ENCODE measurements around the gene SAP130.

The SAP130 gene

DNA sequence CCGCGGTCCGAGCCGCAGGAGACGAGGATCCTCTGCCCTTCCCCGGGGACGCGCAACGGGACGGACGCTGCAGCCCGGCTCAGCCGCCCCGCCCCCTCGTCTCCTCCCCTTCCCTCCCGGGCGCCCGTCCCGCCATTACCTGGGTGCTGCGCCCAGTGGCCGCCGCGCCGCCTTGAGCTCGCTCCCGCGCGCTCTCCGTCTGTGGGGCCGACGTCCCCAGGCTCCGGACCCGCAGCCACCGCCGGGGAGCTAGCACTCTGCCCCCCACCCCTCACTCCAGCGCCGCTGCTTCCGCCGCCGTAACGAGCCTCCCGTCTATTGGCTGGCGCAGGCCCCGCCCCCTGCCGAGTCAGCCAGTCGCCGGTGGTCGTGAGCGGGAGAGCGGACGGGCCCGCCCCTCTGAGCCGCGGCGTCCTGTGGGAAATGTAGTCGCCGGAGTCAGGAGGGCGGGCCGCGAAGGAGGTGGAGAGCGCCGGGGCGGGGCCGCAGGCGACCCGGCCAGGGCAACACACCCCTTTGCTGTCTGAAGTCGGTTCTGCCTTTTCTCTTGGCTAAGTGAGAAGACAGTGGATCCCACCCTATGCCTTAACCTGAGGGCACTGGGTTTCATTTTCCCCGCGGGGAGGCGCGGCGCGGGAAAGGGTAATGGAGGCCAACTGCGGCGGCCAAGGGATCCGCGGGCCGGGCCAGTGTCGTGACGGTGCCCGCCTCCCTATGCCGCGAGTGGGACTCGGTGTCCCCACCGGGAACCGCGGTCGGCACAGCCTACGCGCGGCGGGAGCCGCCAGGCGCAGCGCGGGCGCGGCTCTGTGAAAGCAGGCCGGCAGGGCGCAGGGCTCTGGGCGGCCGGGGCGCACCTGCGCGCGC is at the start of gene SAP130:
TSS of gene SAP130 (minus strand) at position 259 of the 867 bp plus-strand sequence. CDS start 1,767 bp downstream, outside the sequence.
- peak; percentile 96 for DNase-seq (ENCODE audit: low read depth in 2 of 2)

DNA sequence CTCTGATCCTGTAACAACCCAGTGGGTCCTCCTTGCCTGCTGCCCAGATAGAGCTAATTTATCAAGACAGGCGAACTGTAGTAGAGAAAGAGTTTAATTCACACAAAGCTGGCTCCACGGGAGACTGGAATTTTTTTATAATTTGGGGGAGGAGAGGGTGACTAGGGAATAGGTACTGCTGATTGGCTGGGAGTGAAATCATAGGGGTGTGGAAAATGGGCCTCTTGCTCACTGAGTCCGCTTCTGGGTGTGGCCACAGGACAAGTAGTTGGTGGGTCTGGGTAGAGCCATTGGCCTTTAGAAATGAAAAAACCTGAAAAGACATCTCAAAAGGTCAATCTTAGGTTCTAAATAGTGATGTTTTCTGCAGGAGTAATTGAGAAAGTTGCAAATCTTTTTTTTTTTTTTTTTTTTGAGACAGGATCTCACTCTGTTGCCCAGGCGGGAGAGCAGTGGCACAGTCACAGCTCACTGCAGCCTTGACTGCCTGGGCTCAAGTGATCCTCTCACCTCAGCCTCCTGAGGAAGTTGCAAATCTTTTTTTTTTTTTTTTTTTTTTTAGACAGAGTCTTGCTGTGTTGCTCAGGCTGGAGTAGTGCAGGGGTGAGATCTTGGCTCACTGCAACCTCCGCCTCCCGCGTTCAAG is 48.7 kb upstream of the SAP130 start:
- DNase-seq (ENCODE audit: low read depth in 2 of 2) = no peak

- no peak for DNase-seq (ENCODE audit: low read depth in 2 of 2)
Observed at GRCh38 chr2:128073278-128073677, 45.4 kb upstream of the SAP130 start.

DNA sequence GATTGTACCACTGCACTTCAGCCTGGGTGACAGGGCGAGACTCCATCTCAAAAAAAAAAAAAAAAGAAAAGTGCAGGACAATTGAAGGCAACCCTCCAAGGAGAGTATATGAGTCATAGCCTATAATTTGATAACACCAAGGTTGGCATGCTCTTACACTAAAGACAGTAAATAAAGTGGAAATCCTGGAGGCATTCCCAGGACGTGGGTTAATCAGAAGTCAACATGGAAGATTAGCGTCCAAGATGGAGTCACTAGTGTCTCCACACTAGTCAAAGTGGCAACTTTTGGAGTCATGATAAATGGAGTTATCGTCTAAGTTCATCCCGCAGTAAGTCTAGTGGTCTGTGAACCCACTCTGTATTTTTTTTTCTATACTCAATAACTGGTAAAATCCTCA is 41.9 kb upstream of the SAP130 start:
- DNase-seq (ENCODE audit: low read depth in 2 of 2) = no peak

DNA sequence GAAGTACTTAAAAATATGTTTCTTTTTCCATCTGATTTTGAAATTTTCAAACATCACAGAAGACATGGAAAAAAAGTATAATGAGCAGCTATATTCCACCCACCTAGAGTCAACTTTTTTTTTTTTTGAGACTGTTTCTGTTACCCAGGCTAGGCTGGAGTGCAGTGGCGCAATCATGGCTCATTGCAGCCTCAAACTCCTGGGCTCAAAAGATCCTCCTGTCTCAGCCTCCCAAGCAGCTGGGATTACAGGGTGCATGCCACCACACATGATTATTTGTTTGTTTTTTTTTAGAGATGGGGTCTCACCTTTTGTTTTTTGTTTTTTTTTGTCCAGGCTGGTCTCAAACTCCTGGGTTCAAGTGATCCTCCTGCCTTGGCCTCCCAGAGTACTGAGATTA is 36.5 kb upstream of the SAP130 start:
- DNase-seq (ENCODE audit: low read depth in 2 of 2) = no peak

GRCh38 chr2:128062571-128062970 is 34.7 kb upstream of the SAP130 start:
- no peak for DNase-seq (ENCODE audit: low read depth in 2 of 2)

- no peak for DNase-seq (ENCODE audit: low read depth in 2 of 2)
Observed at GRCh38 chr2:128058114-128058513, 30.3 kb upstream of the SAP130 start.

DNA sequence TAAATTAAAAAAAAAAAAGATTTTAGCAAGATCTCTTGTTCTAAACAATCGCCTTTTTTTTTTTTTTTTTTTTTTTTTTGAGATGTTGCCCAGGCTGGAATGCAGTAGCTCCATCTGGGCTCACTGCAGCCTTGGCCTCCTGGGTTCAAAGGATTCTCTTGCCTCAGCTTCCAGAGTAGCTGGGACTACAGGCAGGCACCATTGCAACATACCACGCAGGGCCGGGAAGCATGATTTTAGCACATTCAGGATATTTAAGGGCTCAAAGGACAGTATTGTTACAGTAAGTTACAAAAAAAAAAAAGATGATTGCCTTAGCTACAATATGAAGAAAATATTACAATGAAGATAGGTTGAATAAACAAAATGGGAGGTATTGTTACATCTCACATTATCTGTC is 29.5 kb upstream of the SAP130 start:
- DNase-seq (ENCODE audit: low read depth in 2 of 2) = no peak

DNA sequence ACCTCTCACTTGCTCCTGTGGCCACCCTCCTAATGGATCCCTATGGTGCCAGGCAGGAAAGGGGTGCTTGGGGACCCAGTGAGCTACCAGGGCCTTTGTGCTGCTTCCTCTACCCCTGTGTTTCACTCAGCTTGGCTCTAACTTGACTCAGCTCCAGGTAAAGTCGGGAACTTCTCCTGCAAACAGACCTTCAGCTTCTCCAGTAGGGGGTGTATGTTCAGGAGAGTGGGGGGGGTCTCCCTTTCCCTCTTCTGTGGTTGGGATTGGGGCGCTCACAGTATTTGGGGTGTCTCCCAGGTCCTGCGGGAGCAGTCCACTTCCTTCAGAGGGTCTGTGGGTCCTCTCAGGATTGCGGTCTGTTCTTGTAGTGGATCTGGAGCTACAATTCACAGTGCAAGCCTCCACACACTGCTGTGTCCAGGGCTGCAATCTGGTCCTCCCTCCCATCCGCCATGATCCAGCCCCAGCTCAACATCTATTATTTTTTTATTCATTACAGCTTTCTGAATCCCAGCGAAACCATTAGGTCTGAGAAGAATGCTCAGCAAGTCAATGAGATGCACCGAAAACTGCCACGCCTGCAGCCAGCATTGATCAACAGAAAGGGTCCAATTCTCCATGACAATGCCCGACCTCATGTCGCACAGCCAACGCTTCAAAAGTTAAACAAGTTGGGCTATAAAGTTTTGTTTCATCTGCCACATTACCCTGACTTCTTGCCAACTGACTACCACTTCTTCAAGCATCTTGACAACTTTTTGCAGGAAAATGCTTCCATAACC is 26.4 kb upstream of the SAP130 start:
- DNase-seq (ENCODE audit: low read depth in 2 of 2) = no peak

GRCh38 chr2:128053331-128053730 is 25.5 kb upstream of the SAP130 start:
- DNase-seq (ENCODE audit: low read depth in 2 of 2) = no peak

- no peak for DNase-seq (ENCODE audit: low read depth in 2 of 2)
Observed at GRCh38 chr2:128043041-128043440, 15.2 kb upstream of the SAP130 start.

DNA sequence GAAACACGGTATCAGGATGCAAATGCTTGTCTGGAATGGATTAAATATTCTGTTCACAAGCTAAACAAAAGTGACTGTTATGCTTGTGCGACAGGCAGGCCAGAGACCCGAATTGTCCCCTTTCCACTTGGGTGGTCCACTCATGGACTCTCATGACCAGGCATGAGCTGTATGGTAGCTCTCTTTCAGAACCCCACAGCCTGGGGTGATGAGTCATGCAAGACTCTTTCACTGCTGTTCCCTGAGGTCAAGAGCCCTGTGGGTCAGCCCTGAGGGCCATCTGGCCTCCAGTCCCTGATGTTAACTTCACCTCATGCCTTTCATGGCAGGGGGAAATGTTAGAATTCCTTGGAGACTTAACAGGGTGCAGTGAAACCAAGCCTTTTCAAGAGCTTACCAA is 13.7 kb upstream of the SAP130 start:
- no peak for DNase-seq (ENCODE audit: low read depth in 2 of 2)

GRCh38 chr2:128040166-128040771 is 12.4 kb upstream of the SAP130 start:
- DNase-seq (ENCODE audit: low read depth in 2 of 2) = no peak

GRCh38 chr2:128039535-128039934 is 11.7 kb upstream of the SAP130 start:
- no peak for DNase-seq (ENCODE audit: low read depth in 2 of 2)

GRCh38 chr2:128038411-128038810 is 10.6 kb upstream of the SAP130 start:
- no peak for DNase-seq (ENCODE audit: low read depth in 2 of 2)

GRCh38 chr2:128037649-128038048 is 9.8 kb upstream of the SAP130 start:
- DNase-seq (ENCODE audit: low read depth in 2 of 2) = no peak

- no peak for DNase-seq (ENCODE audit: low read depth in 2 of 2)
Observed at GRCh38 chr2:128036748-128037607, 9.1 kb upstream of the SAP130 start.

DNA sequence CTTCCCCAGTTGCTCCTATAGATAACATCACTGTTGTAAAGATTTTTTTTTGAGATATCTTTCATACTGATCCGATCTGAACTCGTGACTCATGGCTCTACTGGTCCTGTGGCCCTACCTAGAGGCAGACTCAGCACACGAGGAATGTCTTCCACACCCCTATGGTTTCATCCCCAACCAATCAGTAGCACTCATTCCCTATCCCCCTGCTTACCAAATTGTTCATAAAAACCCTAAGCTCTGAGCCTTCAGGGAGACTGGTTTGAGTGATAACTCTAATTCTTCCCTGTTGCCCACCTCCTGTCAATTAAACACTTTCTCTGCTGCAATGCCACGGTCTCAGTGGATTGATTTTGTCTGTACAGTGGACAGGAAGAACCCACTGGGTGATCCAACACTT is 4.2 kb upstream of the SAP130 start:
- no peak for DNase-seq (ENCODE audit: low read depth in 2 of 2)

- no peak for DNase-seq (ENCODE audit: low read depth in 2 of 2)
Observed at GRCh38 chr2:128028668-128029054, 802 bp upstream of the SAP130 start.

- DNase-seq (ENCODE audit: low read depth in 2 of 2) = peak; percentile 98 to 99
Observed at GRCh38 chr2:128027278-128027800, 520 bp downstream of the SAP130 start.
